Muscle of arm (tissue), 14 donors: ENCODE measurements around the gene TEX14. TPM values are rescaled to one million over a fixed set of nuclear protein-coding genes. Genes with fewer than 3 reads are reported as not detected.
"Not testable (repeated sequence)": the region's sequence is repeated elsewhere in the genome, so short reads cannot be mapped to it uniquely, and the experiment has no call there.

Experiments used
- DNase-seq: peaks from one replicate; pipeline ENCODE4 v3.0.0-alpha.2; 2013
- long read RNA-seq, 11 donors: transcript quantifications; one replicate each; lab custom pipeline, GENCODE V29; 2026
- polyA plus RNA-seq, 12 donors: library from polyadenylated mRNA; unstranded; fragments of 120-200 nt; gene quantifications; one replicate each; pipeline ENCODE4 v1.2.1, GENCODE V29; 2013; ENCODE audit not compliant: insufficient read length in 12 of 12

TEX14 gene
- polyA plus RNA-seq, result 1 to 10 TPM in 11 of 12 donors, not detected in 1; 1.6 to 6.9 (median 3.6) TPM
- long read RNA-seq, donor 1, result 0 reads
- long read RNA-seq, donor 2, result 0 reads
- long read RNA-seq, donor 3, result 0 reads
- long read RNA-seq, donor 4, result 0 reads
- long read RNA-seq, donor 5, result 0 reads
- long read RNA-seq, donor 6, result 0 reads
- long read RNA-seq, donor 7, result 0 reads
- long read RNA-seq, donor 8, result 0 reads
- long read RNA-seq, donor 9, result 0 reads
- long read RNA-seq, donor 10, result 0 reads
- long read RNA-seq, donor 11, result 0 reads

DNA sequence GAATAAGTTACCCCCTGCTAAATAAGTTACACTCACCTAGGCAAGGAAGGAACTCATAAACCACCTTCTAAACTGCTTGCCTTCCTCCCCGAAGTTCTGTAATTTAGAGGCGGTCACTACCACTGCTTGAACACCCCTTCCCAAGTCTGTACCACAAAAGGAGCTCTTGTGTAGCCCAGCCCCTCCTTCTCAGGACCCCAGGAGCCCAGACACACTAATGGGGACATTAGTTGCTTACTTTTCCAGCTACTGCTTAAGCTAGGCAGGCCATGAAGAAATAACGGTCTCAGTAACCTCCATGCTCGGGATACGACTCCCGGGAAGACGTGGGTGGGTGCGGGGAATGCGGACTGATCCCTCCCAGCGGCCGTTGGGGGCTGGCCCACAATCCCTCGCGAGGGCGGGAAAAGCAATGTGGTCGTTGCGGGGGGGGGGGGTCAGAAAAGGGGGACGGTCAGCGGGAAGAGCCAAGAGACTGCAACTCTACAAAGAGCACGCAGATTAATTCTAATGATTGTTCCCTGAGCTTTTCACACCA lies at the start of gene TEX14:
TSS of gene TEX14 (minus strand) at position 345 of the 538 bp plus-strand sequence. CDS start 40,044 bp downstream, outside the sequence.
- no peak for DNase-seq

- no peak for DNase-seq
These were observed 49.3 kb upstream of the TEX14 start for GRCh38 chr17:58741121-58741625.

DNA sequence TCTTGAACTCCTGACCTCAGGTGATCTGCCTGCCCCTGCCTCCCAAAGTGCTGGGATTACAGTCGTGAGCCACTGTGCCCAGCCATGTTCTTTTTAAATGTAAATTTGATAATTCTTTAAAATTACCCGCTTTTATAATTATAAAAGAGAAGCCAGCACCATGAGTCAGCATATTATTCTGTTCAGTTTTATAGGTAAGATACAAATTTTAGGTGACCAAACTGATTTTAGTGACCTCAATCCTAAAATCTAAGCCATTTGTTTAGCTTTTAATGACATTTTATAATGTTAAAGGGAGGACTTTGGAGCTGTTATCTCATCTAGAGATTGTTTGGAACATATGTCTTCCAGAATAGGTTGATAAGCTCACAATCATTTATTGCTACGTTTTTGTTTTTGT lies 43.0 kb upstream of the TEX14 start:
- no peak for DNase-seq

DNA sequence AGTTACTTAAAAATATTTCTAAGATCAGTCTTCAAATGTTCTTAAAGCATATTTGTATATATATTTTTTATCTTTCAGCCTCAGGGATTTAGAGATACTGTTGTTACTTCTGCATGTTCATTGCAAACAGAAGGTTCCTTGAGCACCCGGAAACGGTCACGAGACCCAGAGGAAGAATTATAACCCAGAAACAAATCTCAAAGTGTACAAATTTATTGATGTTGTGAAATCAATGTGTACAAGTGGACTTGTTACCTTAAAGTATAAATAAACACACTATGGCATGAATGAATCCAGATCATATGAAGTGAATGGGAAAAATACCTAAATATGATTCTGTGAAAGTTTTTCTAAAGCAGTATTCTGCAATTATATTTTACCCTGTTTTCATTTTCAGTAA lies 42.2 kb upstream of the TEX14 start:
- no peak for DNase-seq

GRCh38 chr17:58730937-58731336 lies 39.1 kb upstream of the TEX14 start:
- no peak for DNase-seq

DNA sequence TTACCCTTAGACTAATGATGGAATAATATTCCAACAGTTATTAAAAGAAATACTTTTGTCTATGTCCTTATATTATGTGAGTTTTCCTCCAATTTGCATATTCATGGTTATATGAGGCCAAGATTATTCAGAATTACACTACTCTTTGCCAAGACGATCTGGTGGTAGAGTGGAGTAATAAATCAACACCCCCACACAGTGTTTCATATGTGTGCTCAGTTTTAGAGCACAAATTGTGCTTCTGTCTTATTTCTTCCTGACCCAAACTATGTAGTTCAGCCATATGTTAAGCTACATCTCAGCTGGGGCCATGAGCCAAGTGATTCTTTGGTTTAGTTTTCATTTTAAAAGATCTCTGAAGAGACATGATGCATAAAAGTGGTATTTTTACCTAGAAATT lies 37.0 kb upstream of the TEX14 start:
- DNase-seq, result no peak

DNA sequence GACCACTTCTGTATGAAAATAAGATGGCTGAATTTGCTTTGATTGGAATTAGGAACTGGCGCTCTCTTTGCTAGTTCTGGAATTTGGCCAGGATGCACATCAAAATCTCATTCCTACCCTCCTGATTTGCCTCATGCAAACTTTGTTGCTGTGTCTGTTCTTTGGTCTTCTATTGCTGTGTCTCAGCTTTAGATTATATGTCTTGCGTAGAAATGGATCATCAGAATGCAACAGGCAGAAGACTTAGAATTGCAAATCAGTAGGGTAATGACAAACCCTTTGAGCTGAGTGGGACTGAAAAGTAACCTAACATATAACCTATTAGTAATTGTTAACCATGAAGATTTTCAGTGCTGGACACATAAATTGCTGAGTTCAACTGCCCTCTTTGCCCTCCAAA lies 30.9 kb upstream of the TEX14 start:
- no peak for DNase-seq

DNA sequence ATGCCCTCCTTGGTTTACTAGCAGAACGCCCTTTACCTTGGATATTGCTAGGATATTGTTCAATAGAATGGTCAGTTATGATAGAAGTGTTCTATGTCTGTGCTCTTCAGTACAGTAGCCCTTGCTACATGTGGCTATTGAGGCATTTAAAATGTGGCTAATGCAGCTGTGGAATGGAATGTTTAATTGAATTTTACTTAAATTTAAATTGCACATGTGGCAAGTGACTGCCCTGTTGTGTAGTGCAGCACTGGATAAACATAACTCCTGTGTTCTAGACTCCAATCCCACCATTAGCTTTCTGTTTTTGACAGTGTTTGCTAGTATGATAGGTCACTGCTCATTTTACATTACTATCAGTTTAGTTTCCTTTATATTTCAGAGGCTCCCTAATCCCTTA lies 30.4 kb upstream of the TEX14 start:
- DNase-seq, result no peak

- peak; percentile 36 for DNase-seq
These were observed 19.2 kb upstream of the TEX14 start for GRCh38 chr17:58710948-58711552.

GRCh38 chr17:58706351-58707140 lies 14.7 kb upstream of the TEX14 start:
- no peak for DNase-seq

DNA sequence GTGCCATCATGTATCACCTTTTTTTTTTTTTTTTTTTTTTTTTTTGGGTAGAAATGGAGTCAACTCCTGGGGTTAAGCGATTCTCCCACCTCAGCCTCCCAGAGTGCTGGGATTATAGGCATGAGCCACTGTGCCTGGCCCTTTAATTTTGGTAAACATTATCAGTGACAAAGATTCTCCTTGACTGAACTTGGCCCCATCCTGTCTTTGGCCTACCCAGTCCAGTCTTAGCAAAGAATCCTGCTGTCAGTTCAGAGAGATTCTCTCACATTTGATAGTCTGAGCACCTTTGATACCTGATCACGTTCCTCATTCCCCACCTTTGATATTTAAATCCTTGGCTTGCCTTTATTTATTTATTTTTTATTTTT lies 12.1 kb upstream of the TEX14 start:
- no peak for DNase-seq

DNA sequence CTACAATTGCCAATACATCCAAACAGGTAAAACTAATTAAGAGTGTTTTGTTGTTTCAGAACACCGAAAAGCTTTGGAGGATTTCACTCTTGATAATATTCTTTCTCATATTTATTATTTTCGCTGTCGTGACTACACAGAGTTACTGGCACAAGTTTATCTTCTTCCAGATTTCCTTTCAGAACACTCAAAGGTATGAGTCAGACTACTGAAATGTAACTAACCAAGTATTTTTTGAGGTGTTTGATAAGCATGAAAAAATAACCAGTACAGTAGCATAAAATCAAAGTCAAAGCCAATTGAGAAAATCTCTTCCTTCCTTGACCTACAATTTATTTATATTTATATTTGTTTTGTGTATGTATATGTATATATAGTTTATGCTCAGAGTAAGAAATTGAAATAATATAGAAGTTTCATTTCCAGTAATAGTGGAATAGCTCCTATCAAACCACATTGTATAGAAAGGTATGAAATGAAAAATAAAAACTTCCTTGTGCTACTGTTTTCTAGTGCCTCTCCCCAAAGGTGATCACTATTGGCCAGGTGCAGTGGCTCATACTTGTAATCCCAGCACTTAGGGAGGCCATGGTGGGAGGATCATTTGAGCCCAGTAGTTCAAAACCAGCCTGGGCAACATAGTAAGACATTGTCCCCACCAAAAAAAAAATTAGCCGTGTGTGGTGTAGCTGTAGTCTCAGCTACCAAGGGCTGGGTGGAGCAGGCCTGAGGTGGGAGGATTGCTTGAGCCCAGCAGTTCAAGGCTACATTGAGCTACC lies 11.5 kb upstream of the TEX14 start:
- DNase-seq, result no peak

- DNase-seq, result no peak
These were observed 10.9 kb upstream of the TEX14 start for GRCh38 chr17:58702708-58703107.

DNA sequence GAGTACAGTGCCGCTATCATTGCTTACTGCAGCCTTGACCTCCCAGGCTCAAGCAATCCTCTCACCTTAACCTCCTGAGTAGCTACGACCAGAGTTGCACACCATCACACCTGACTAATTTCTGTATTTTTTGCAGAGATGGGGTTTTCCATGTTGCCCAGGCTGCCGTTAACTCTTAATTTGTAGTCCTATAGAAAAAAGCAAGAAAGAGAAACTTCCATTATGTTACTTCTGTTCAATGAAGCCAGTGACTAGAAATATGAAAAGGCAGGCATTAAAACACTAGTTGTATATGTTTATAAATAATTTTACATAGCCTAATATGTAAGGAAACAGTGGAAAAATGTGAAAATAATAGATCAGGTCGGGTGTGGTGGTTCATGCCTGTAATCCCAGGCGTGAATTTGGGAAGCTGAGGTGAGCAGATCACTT lies 10.2 kb upstream of the TEX14 start:
- DNase-seq, result no peak

DNA sequence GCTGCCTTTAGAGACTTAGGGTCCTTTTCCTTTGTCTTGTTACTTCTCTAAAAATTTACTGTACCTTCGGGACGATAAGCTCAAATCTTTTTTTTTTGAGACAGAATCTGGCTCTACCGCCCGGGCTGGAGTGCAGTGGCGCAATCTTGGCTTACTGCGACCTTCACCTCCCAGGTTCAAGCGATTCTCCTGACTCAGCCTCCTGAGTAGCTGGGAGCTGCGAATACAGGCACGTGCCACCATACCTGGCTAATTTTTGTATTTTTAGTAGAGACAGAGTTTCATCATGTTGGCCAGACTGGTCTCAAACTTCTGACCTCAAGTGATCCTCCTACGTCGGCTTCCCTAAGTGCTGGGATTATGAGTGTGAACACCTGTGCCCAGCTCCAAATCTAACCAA lies 7.9 kb upstream of the TEX14 start:
- DNase-seq, result no peak

DNA sequence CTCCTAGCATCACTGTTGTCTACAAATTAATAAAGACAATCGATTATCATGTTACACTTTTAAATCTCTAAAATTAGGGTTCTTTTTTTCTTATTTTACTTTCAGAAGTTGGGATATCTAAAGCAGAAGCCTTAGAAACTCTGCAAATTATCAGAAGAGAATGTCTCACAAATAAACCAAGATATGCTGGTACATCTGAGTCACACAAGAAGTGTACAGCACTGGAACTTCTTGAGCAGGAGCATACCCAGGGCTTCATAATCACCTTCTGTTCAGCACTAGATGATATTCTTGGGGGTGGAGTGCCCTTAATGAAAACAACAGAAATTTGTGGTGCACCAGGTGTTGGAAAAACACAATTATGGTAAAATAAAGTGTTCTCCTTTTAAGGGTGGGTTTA lies 3.0 kb upstream of the TEX14 start:
- no peak for DNase-seq

- DNase-seq, result no peak
These were observed 2.5 kb upstream of the TEX14 start for GRCh38 chr17:58694302-58694701.

DNA sequence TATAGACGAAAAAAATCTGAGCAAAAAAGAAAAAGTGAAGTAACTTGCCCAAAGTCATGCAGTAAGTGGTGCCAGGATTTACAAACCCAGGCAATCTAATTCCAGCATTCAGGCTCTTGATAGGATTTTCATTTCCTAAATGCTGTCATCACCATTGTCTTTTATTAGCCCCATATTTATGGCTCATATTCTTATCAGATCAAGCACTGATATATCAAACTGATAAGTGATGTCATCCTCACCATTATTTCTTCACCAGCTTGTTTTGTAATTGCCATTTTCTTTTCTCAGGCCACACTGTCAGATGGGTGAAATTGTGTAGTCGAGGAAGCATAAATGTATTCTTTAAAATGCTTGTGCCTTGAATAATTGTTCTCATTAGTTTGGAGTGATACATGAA lies 1.9 kb upstream of the TEX14 start:
- DNase-seq, result no peak

DNA sequence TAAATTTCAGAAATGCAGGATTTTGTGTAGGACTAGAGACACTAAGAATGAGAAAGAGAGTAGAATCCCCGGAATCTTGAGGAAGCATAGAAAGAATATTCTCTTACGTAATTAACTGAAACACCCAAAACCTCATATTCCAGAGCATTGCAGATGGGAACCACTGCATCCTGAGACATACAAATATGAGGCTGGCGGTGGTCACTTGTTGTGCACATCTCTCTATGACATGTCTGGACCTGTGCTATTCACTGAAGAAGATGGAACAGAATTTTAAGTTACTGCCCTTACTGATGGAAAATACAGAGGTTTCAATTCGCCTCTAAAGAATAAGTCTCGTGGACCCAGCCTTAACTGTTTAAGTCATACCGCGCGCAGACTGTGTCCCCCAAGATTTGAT lies 1.4 kb upstream of the TEX14 start:
- DNase-seq, result no peak

GRCh38 chr17:58692239-58693055 lies 602 bp upstream of the TEX14 start, which contains the start of gene RAD51C:
Gene RAD51C (plus strand): TSS chr17:58692602. CDS start chr17:58692644, 42 bp downstream.
- DNase-seq, result peak; percentile 91

- DNase-seq, result not testable (repeated sequence)
These were observed 1.8 kb downstream of the TEX14 start for GRCh38 chr17:58690033-58690432.
